Astrocyte of the cerebellum (primary cell): ENCODE measurements around the gene CNNM3.
"Not testable (repeated sequence)": the region's sequence is repeated elsewhere in the genome, so short reads cannot be mapped to it uniquely, and the experiment has no call there.

Source experiments
- DNase-seq: peaks from one replicate; pipeline ENCODE4 v3.0.0-alpha.2; 2011; ENCODE audit warnings: low read depth
- H3K4me3 ChIP-seq: 2 replicates; pipeline ENCODE4 v1.5.1; 2011; ENCODE audit warnings: mild to moderate bottlenecking, low read depth, low read length, moderate library complexity
- in situ Hi-C: cut with HindIII; loops from 2 replicates; pipeline ENCODE4 v1.10.0; 2017; ENCODE audit warnings: low sequenced_read_pairs
- TF ChIP-seq, protein P1 (sequence below): IDR thresholded peaks from 2 replicates; pipeline ENCODE4 v1.5.1; 2012; ENCODE audit warnings: low read length, low read depth, moderate library complexity, mild to moderate bottlenecking; ENCODE audit errors: missing control alignments

CNNM3 gene

DNA sequence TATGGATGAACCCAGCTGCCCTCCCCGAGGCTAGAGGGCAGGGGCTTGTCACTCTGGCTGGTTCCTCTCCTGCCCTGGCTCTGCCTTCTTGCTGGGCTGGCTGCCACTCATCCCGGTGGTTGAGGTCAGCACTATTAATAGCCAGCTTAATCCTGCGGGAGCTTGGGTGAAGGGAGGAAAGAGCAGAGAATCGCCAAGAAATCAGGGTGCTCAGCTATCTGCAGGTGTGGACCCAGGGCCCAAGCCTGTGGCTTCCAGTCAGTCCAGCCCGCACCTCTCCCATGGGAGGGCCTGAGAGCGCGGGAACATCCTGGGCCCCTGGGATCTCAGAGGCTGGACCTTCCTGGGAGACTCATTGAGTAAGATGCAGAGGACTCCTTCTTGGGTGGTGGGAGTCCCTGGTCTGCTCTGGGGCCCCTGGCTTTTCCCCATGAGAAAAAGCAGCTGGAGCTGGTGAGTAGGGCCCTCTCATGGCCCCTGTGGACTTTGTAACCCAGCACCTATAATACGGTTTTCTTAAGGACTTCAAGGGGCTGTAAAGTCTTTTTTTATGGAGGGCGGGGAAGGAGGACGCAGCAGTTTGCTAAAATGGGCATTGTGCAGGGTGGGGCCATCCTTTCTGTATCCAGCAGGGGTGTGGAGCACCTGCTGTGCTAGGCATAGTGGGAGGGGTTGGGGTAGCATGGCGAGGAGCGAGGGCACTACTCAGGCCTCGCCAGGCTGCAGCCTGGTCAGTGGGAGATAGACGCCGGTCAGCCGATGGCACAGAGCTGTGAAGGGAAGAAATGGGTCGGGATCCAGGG lies 27.4 kb upstream of the CNNM3 start:
- TF ChIP-seq, protein P1, sequence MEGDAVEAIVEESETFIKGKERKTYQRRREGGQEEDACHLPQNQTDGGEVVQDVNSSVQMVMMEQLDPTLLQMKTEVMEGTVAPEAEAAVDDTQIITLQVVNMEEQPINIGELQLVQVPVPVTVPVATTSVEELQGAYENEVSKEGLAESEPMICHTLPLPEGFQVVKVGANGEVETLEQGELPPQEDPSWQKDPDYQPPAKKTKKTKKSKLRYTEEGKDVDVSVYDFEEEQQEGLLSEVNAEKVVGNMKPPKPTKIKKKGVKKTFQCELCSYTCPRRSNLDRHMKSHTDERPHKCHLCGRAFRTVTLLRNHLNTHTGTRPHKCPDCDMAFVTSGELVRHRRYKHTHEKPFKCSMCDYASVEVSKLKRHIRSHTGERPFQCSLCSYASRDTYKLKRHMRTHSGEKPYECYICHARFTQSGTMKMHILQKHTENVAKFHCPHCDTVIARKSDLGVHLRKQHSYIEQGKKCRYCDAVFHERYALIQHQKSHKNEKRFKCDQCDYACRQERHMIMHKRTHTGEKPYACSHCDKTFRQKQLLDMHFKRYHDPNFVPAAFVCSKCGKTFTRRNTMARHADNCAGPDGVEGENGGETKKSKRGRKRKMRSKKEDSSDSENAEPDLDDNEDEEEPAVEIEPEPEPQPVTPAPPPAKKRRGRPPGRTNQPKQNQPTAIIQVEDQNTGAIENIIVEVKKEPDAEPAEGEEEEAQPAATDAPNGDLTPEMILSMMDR = no peak
- in situ Hi-C loops = no loop called here
- peak; percentile 2 for DNase-seq
- H3K4me3 ChIP-seq = no peak overlapping the region

DNA sequence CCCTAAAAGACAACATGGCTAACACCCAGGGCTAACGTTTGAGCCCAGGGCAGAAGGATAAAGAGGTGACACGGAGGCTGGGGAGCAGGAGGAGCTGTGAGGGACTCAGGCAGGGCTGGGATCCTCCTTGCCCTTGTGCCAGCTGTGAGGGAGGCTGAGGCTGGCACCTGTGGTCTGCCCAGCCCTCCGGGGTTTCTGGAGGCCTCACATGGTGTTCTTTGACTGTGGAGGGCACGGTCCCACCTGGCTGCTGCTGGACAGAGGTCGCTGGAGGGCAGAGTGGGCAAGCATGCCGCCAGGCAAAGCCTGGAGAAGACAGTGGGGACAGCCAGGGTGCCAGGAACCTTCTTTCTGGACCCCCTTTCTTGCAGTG lies 26.8 kb upstream of the CNNM3 start:
- in situ Hi-C loops = no loop called here
- TF ChIP-seq, protein P1 = no peak
- no peak for DNase-seq
- no peak overlapping the region for H3K4me3 ChIP-seq

DNA sequence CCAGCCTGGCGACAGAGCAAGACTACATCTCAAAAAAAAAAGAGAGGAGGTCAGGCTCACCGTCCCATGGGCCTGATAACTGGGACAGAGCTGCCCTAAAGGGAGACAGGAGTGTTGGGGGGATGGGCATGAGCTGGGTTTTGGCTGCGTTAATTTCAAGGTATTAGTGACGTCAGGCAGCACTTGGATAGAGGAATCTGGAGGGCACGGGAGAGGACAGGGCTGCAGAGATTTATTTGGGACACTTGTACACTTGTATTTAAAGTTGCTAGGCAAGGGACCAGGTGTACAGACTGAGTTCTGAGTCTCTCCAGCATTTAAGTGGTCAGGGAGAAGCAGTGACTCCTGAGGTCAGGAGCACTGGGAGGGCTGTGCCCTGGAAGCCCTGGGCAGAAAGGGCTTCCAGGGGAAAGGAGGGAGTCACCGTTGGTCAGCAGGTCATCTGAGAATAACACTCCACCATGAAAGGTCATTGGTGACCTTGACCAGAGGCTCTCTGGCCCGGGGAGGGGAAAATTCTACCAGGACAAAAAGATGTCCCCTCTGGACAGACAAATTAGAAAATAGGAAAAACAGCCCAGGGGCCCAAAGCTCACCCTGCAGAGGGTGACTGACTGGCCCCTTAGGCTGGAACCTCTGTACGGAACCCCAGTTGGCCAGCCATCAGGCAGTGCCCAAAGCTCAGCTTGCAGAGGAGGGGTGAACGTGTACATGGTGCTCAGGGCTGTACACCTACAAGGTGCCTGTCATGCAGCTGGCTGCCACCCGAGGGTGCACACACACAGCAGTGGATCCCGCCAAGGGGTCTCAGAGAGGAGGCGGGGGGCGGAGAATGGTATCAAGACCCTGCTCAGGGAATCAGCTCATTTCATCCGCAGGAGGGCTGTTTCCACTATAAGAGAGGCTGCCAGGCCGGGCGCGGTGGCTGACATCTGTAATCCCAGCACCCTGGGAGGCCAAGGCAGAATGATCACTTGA lies 23.0 kb upstream of the CNNM3 start:
- in situ Hi-C loops = no loop called here
- TF ChIP-seq, protein P1 = no peak
- no peak overlapping the region for H3K4me3 ChIP-seq
- DNase-seq = no peak

DNA sequence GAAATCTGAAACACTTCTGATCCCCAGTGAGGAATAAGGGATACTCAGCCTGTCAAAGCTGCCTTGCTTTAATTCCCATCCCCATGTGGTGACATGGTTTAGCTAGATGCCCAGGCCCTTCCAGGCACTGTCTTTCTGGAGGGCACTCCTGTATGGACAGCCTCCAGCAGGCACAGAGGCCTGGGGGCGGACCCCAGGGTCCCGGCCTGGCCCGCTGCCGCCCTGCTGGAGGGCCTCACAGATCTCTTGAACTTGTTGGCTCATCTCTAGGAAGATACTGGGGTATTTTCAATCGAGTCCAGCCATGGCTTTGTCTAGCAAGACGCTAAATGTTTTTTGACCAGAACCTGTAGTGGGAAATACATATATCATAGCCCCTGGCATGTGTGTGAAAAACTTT lies 21.0 kb upstream of the CNNM3 start:
- H3K4me3 ChIP-seq = no peak overlapping the region
- TF ChIP-seq, protein P1 = no peak
- DNase-seq = no peak
- in situ Hi-C loops = no loop called here

DNA sequence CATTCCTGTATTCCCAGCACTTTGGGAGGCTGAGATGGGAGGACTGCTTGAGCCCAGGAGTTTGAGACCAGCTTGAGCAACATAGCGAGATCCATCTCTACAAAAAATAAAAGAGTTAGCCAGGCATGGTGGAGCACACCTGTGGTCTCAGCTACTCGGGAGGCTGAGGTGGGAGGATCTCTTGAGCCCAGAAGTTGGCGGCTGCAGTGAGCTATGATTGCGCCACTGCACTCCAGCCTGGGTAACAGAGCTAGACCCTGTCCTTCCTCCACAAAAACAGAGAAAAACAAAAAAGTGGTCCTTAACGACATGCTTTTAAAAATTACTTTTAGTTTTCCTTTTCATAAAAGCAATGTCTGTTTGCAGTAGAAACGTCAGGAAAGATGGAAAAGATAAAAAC lies 19.6 kb upstream of the CNNM3 start:
- in situ Hi-C loops, H3K4me3 ChIP-seq, DNase-seq: not testable (repeated sequence)

DNA sequence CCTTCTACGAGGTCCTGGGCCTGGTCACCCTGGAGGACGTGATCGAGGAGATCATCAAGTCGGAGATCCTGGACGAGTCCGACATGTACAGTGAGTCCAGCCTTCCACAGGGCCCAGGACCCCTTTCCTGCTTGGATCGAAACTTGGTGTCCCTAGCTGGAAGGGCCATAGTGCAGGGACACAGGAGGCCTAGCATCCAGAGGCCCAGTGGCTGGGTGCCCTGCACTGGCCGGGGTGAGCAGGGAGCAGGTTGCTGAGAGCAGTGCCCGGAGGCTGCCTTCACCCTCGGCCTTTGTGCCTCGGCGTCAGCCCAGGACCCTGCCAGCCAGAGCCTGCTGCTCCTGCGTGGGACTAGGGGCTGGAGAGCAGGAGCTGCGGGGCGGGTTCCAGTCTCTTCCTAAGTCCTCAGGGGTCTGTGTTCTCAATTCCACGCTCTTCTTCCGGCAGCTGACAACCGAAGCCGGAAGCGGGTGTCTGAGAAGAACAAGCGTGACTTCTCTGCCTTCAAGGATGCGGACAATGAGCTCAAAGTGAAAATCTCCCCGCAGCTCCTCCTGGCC lies 18.9 kb upstream of the CNNM3 start:
- in situ Hi-C loops = no loop called here
- no peak for DNase-seq
- TF ChIP-seq, protein P1 = no peak
- no peak overlapping the region for H3K4me3 ChIP-seq
